ENCODE data around the gene NPM1. TPM values are rescaled to one million over a fixed set of nuclear protein-coding genes. Genes with fewer than 3 reads are reported as not detected.

Gene NPM1
- total RNA-seq, 1 experiment from 2014 or later, result 2,112 TPM

GRCh38 chr5:171388816-171389168 is 1.1 kb downstream of the NPM1 start:
- CTCF ChIA-PET, result no interaction called here
- no peak for TF ChIP-seq CTCF (IDR thresholded peaks at IDR 0.05; ENCODE audit: insufficient read depth in 1 of 2, low read depth in 1 of 2, low read length in 1 of 2, severe bottlenecking in 1 of 2, unreplicated experiment in 1 of 2)
- Mint-ChIP-seq H3K36me3 (ENCODE audit: insufficient read depth, unreplicated experiment) (peaks cover 68% of the 10 kb centered on the region), H3K27me3 (ENCODE audit: insufficient read depth, unreplicated experiment) (no peaks in the 10 kb centered on the region), H3K9me3 (ENCODE audit: unreplicated experiment) (no peaks in the 10 kb centered on the region), H3K4me3 (ENCODE audit: unreplicated experiment) (peak overlapping the region; percentile 90), H3K27ac (ENCODE audit: unreplicated experiment) (peak overlapping the region; percentile 99), H3K4me1 (ENCODE audit: low read depth, unreplicated experiment) (peaks cover 26% of the 10 kb centered on the region)
- peaks cover 4% of the 10 kb centered on the region for H3K36me3 ChIP-seq (ENCODE audit: control insufficient read depth, insufficient read depth, low read length)
- H3K4me1 ChIP-seq, result peaks cover 24% of the 10 kb centered on the region
- intact Hi-C loops (cut with micrococcal nuclease; ENCODE audit: unreplicated experiment), result no loop called here
- H3K4me3 ChIP-seq (ENCODE audit: low read depth, low read length), result peak overlapping the region; percentile 90
- no peaks in the 10 kb centered on the region for H3K27me3 ChIP-seq (replicated peaks; ENCODE audit: control insufficient read depth, insufficient read depth, low read length)
- POLR2A ChIA-PET, result interaction anchor here (0.6 to 1.2 kb wide), 3 partner anchors 10 to 108 kb away, joined by 3 to 4 read pairs (median 3); no protein-coding TSS in a partner anchor
- H3K9me3 ChIP-seq, result no peaks in the 10 kb centered on the region
- DNase-seq, result no peak
- BruUV-seq (replicated peaks), result TSS peak; percentile 29

GRCh38 chr5:171390883-171391677 is 3.4 kb downstream of the NPM1 start:
- no peak for TF ChIP-seq CTCF (IDR thresholded peaks at IDR 0.05; ENCODE audit: insufficient read depth in 1 of 2, low read depth in 1 of 2, low read length in 1 of 2, severe bottlenecking in 1 of 2, unreplicated experiment in 1 of 2)
- peaks cover 5% of the 10 kb centered on the region for H3K36me3 ChIP-seq (ENCODE audit: control insufficient read depth, insufficient read depth, low read length)
- H3K4me3 Mint-ChIP-seq (ENCODE audit: unreplicated experiment), result peak overlapping the region; percentile 90
- H3K4me1 ChIP-seq, result peaks cover 24% of the 10 kb centered on the region
- no peaks in the 10 kb centered on the region for H3K27me3 ChIP-seq (replicated peaks; ENCODE audit: control insufficient read depth, insufficient read depth, low read length)
- ChIA-PET CTCF (no interaction called here), POLR2A (no interaction called here)
- H3K9me3 ChIP-seq, result no peaks in the 10 kb centered on the region
- H3K27ac Mint-ChIP-seq (ENCODE audit: unreplicated experiment), result peak overlapping the region; percentile 23
- DNase-seq, result no peak
- no peak overlapping the region for H3K4me3 ChIP-seq (ENCODE audit: low read depth, low read length)
- H3K4me1 Mint-ChIP-seq (ENCODE audit: low read depth, unreplicated experiment), result peaks cover 26% of the 10 kb centered on the region
- peaks cover 91% of the 10 kb centered on the region for H3K36me3 Mint-ChIP-seq (ENCODE audit: insufficient read depth, unreplicated experiment)
- intact Hi-C loops (cut with micrococcal nuclease; ENCODE audit: unreplicated experiment), result no loop called here
- H3K27me3 Mint-ChIP-seq (ENCODE audit: insufficient read depth, unreplicated experiment), result no peaks in the 10 kb centered on the region
- no peaks in the 10 kb centered on the region for H3K9me3 Mint-ChIP-seq (ENCODE audit: unreplicated experiment)
- no TSS peak for BruUV-seq (replicated peaks)

- peaks cover 34% of the 10 kb centered on the region for H3K4me1 ChIP-seq
- BruUV-seq (replicated peaks), result no TSS peak
- POLR2A ChIA-PET, result no interaction called here
Observed at GRCh38 chr5:171391996-171392577, 4.4 kb downstream of the NPM1 start.

More at GRCh38 chr5:171391996-171392577, 4.4 kb downstream of the NPM1 start:
- H3K9me3 Mint-ChIP-seq (ENCODE audit: unreplicated experiment), result no peaks in the 10 kb centered on the region
- H3K9me3 ChIP-seq, result no peaks in the 10 kb centered on the region
- H3K4me1 Mint-ChIP-seq (ENCODE audit: low read depth, unreplicated experiment), result peaks cover 26% of the 10 kb centered on the region
- H3K36me3 ChIP-seq (ENCODE audit: control insufficient read depth, insufficient read depth, low read length), result peaks cover 6% of the 10 kb centered on the region
- peaks cover 99% of the 10 kb centered on the region for H3K36me3 Mint-ChIP-seq (ENCODE audit: insufficient read depth, unreplicated experiment)
- no peak overlapping the region for H3K4me3 ChIP-seq (ENCODE audit: low read depth, low read length)
- no peaks in the 10 kb centered on the region for H3K27me3 ChIP-seq (replicated peaks; ENCODE audit: control insufficient read depth, insufficient read depth, low read length)
- CTCF ChIA-PET, result no interaction called here
- no peak for DNase-seq
- TF ChIP-seq CTCF (IDR thresholded peaks at IDR 0.05; ENCODE audit: insufficient read depth in 1 of 2, low read depth in 1 of 2, low read length in 1 of 2, severe bottlenecking in 1 of 2, unreplicated experiment in 1 of 2), result no peak
- peak overlapping the region; percentile 11 for H3K4me3 Mint-ChIP-seq (ENCODE audit: unreplicated experiment)
- intact Hi-C loops (cut with micrococcal nuclease; ENCODE audit: unreplicated experiment), result no loop called here
- peak overlapping the region; percentile 59 for H3K27ac Mint-ChIP-seq (ENCODE audit: unreplicated experiment)
- H3K27me3 Mint-ChIP-seq (ENCODE audit: insufficient read depth, unreplicated experiment), result no peaks in the 10 kb centered on the region

Measured in Caco-2 (cell line).